Superior temporal gyrus (tissue), 1 donor: Measurements from ENCODE around the gene PRRG2.

ENCODE experiments used
- DNase-seq: peaks from one replicate; pipeline ENCODE4 v3.0.0-alpha.2; 2016; ENCODE audit errors: extremely low spot score

PRRG2 gene

DNA sequence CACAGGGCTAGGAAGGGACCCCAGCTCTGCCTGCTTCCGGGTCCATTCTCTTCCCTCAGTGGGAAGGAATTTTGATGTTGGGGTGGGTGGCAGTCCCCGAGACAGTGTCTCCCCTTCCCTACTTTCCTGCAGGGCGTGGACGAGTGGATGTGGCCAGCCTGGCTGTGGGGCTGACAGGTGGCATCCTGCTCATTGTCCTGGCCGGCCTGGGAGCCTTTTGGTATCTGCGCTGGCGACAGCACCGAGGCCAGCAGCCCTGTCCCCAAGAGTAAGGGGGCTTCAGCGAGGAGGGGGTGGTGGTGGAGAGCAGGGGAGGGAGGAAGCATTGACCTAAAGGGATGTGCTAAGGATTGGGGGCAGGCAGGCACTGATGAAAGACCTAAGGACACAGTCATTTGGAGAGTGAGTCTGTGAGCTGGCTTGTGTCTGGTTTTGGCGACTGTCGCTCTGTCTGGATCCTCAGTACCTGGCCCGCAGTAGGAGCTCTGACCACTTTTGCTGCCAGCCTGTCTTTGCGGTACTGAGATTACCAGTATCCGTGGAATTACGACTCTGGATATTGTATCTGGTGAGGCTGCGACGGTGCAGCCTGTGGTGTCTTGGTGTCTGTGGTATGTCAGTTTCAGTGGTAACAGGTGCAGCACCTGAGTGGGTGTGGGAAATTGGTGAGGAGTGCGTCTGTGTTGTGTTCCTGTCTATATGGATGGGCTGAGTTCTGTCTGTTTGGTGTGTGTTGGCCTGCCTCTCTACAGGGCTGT is 7.4 kb downstream of the PRRG2 start:
- no peak for DNase-seq

- DNase-seq = no peak
Observed at GRCh38 chr19:49589502-49589905, 8.4 kb downstream of the PRRG2 start.

- peak; percentile 75 for DNase-seq
Observed at GRCh38 chr19:49590071-49590970, 9.2 kb downstream of the PRRG2 start.

- DNase-seq = peak; percentile 87
Observed at GRCh38 chr19:49590971-49591730, 10.0 kb downstream of the PRRG2 start, which contains the start of gene PRR12. PRR12 (plus strand) TSS chr19:49591182; CDS start chr19:49591655, 473 bp downstream.

GRCh38 chr19:49591731-49592485 is 10.8 kb downstream of the PRRG2 start:
- peak; percentile 38 for DNase-seq

DNA sequence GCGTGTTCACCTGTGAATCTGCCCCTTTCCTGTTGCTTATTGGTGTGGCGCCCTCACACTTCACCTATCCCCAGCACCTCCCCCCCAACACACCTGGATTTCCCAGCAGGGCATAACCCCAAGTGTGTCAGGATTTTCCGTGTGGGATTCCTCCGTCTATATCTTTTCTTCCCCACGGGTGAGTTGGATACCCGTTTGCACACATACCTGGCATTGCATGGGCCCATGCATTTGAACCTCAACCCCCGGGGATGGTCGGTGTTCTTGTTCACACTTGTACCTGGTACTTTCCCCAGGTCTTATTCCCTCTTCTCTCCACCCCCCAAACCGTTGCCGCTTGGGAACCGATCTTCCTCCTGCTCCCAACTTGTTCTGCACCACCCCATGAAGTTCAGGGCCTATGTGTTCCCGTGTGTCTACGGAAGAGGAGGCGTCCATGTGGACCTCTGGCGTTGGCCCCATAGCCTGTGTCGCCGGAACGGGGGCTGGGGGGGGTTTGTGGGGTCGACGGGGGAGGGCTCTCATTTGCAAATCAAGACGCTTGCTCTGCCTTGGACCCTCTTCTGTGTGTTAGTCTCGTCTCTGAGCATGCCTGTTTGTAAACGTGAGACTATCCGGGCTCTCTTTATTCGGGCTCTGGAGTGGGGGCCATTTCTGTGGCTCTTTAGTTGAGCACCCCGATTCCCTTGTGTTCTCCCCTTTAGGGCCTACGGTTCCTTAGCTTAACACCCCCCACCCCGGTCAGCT is 11.5 kb downstream of the PRRG2 start:
- no peak for DNase-seq

- peak; percentile 93 for DNase-seq
Observed at GRCh38 chr19:49593233-49594113, 12.4 kb downstream of the PRRG2 start.

DNA sequence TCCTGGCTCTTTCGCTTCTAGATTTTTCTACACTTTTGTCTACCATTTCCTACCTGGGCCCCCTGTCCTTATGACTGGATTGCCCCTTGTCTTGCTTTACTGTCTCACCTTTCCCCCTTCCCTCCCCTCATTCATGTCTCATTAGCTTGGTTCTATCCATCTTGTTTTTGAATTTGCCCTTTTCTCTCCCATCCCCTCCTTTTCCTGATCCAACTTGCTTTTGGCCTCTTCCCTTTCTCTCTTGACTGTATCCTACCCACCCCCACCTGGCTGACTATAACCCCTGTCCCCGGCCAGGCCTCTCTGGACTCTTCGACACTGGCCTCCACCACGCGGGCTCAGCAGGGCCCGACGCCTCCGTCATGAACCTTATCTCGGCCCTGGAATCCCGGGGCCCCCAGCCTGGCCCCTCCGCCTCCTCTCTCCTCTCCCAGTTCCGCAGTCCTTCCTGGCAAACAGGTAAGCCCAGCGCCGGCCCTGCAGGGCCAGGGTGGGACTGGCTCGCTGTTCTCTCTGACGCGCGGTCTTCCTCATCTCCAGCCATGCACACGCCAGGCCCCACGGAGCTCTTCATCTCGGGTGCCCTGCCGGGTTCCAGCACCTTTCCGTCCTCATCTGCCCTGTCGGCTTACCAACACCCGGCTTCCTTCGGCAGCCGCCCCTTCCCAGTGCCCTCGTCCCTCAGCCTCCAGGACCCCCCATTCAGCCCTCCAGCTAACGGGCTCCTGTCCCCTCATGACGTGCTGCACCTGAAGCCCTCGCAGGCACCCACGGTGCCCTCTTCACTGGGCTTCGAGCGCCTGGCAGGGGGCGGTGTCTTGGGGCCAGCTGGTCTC is 13.3 kb downstream of the PRRG2 start:
- DNase-seq = no peak

- DNase-seq = no peak
Observed at GRCh38 chr19:49594993-49595818, 14.1 kb downstream of the PRRG2 start.

- DNase-seq = no peak
Observed at GRCh38 chr19:49595819-49596404, 14.8 kb downstream of the PRRG2 start.

GRCh38 chr19:49596407-49596806 is 15.3 kb downstream of the PRRG2 start:
- DNase-seq = no peak

- DNase-seq = no peak
Observed at GRCh38 chr19:49596954-49597702, 16.0 kb downstream of the PRRG2 start.

DNA sequence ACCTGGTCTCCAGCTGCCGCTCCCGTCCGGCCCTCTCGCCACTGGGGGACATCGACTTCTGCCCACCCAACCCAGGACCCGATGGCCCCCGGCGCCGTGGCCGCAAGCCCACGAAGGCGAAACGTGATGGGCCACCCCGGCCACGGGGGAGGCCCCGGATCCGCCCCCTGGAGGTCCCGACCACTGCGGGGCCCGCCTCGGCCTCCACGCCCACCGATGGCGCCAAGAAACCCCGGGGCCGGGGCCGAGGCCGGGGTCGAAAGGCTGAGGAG is 16.5 kb downstream of the PRRG2 start:
- no peak for DNase-seq

GRCh38 chr19:49599378-49600295 is 18.5 kb downstream of the PRRG2 start:
- no peak for DNase-seq

DNA sequence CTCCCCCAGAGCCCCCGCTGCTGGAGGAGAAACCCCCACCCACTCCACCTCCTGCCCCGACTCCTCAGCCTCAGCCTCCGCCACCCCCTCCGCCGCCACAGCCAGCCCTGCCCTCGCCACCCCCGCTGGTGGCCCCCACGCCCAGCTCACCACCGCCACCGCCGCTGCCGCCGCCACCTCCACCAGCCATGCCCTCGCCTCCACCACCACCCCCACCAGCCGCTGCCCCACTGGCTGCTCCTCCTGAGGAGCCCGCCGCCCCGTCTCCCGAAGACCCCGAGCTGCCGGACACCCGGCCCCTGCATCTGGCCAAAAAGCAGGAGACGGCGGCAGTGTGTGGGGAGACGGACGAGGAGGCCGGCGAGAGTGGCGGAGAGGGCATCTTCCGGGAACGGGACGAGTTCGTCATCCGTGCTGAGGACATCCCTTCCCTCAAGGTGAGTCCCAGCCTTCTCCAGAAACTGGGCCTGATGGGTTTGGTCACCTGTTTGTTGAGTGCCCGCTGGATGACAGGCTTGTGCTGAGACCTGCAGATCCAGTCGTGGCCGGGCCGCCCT is 20.4 kb downstream of the PRRG2 start:
- DNase-seq = no peak
